Large intestine (tissue), 3 donors: ENCODE data around the gene AFF1. TPM values are rescaled to one million over a fixed set of nuclear protein-coding genes. Genes with fewer than 3 reads are reported as not detected.

Experiments used
- DNase-seq, 2 donors: peaks; one replicate each; pipeline versions ENCODE4 v3.0.0 to v3.0.0-alpha.2; 2013
- H3K27ac ChIP-seq: one replicate; pipeline ENCODE4 v1.5.1; 2013; ENCODE audit warnings: low read length
- H3K27me3 ChIP-seq: 2 replicates; pipeline ENCODE4 v1.6.1; 2013; ENCODE audit warnings: low read length; ENCODE audit not compliant: control insufficient read depth, insufficient read depth
- H3K36me3 ChIP-seq: 2 replicates; pipeline ENCODE4 v1.6.1; 2013; ENCODE audit warnings: low read length; ENCODE audit not compliant: control insufficient read depth, insufficient read depth
- H3K4me1 ChIP-seq: one replicate; pipeline ENCODE4 v1.6.1; 2013; ENCODE audit warnings: low read length; ENCODE audit not compliant: control insufficient read depth, insufficient read depth
- H3K4me3 ChIP-seq: one replicate; pipeline ENCODE4 v1.5.1; 2013; ENCODE audit warnings: low read length
- H3K9me3 ChIP-seq: one replicate; pipeline ENCODE4 v1.6.1; 2013; ENCODE audit warnings: mild to moderate bottlenecking, low read depth, low read length, moderate library complexity; ENCODE audit not compliant: control insufficient read depth
- WGBS: methylation state at CpG from one replicate; pipeline ENCODE4 v1.1.5; 2013; ENCODE audit warnings: low lambda C conversion rate; ENCODE audit not compliant: insufficient coverage; 5-methylcytosine and 5-hydroxymethylcytosine counted together
- polyA plus RNA-seq: library from polyadenylated mRNA; unstranded; fragments of 120-200 nt; gene quantifications from one replicate; pipeline ENCODE4 v1.2.1, GENCODE V29; 2013

Gene AFF1
- polyA plus RNA-seq, 1 donor = 37.5 TPM

GRCh38 chr4:86898562-86898961, 36.2 kb upstream of the AFF1 start:
- DNase-seq = no peak
- Histone ChIP-seq H3K4me3 (no peak overlapping the region), H3K9me3 (no peaks in the 10 kb centered on the region), H3K36me3 (no peaks in the 10 kb centered on the region), H3K27me3 (no peaks in the 10 kb centered on the region), H3K27ac (no peak overlapping the region), H3K4me1 (no peaks in the 10 kb centered on the region)
- 100% methylated on average over 1 of the region's 4 CpGs for WGBS

- WGBS = no CpG with 5 or more reads among the region's 3 CpGs
Observed at GRCh38 chr4:86901864-86902263, 32.9 kb upstream of the AFF1 start.

GRCh38 chr4:86908251-86908657, 26.6 kb upstream of the AFF1 start:
- peak in 1 of 2 donors; percentile 26 for DNase-seq
- Histone ChIP-seq H3K4me3 (no peak overlapping the region), H3K27ac (no peak overlapping the region), H3K27me3 (no peaks in the 10 kb centered on the region), H3K9me3 (no peaks in the 10 kb centered on the region), H3K36me3 (no peaks in the 10 kb centered on the region), H3K4me1 (peaks cover 5% of the 10 kb centered on the region)
- WGBS = no CpG with 5 or more reads among the region's 2 CpGs

More at GRCh38 chr4:86901864-86902263, 32.9 kb upstream of the AFF1 start:
- no peaks in the 10 kb centered on the region for H3K27me3 ChIP-seq
- no peaks in the 10 kb centered on the region for H3K9me3 ChIP-seq
- no peak overlapping the region for H3K27ac ChIP-seq
- no peak overlapping the region for H3K4me3 ChIP-seq
- H3K36me3 ChIP-seq = no peaks in the 10 kb centered on the region
- no peaks in the 10 kb centered on the region for H3K4me1 ChIP-seq
- DNase-seq = no peak

- Histone ChIP-seq H3K27ac (no peak overlapping the region), H3K4me3 (no peak overlapping the region), H3K4me1 (peaks cover 5% of the 10 kb centered on the region), H3K27me3 (no peaks in the 10 kb centered on the region), H3K36me3 (no peaks in the 10 kb centered on the region), H3K9me3 (no peaks in the 10 kb centered on the region)
- no peak for DNase-seq
- 100% methylated on average over 1 of the region's 8 CpGs for WGBS
Observed at GRCh38 chr4:86909546-86910295, 25.1 kb upstream of the AFF1 start.

GRCh38 chr4:86910369-86910768, 24.4 kb upstream of the AFF1 start:
- 81% methylated on average over 2 of the region's 5 CpGs for WGBS
- no peak for DNase-seq

GRCh38 chr4:86910820-86911684, 23.8 kb upstream of the AFF1 start:
- no peak overlapping the region for H3K27ac ChIP-seq
- H3K9me3 ChIP-seq = no peaks in the 10 kb centered on the region
- H3K27me3 ChIP-seq = no peaks in the 10 kb centered on the region
- H3K36me3 ChIP-seq = no peaks in the 10 kb centered on the region
- H3K4me3 ChIP-seq = no peak overlapping the region
- peaks cover 5% of the 10 kb centered on the region for H3K4me1 ChIP-seq
- WGBS = no CpG with 5 or more reads among the region's 7 CpGs
- DNase-seq = no peak

More at GRCh38 chr4:86910369-86910768, 24.4 kb upstream of the AFF1 start:
- H3K27ac ChIP-seq = no peak overlapping the region
- no peaks in the 10 kb centered on the region for H3K36me3 ChIP-seq
- H3K4me1 ChIP-seq = peaks cover 5% of the 10 kb centered on the region
- no peaks in the 10 kb centered on the region for H3K27me3 ChIP-seq
- H3K4me3 ChIP-seq = no peak overlapping the region
- no peaks in the 10 kb centered on the region for H3K9me3 ChIP-seq

- WGBS = no CpG with 5 or more reads among the region's 1 CpG
- H3K27me3 ChIP-seq = no peaks in the 10 kb centered on the region
- H3K4me3 ChIP-seq = no peak overlapping the region
- peaks cover 4% of the 10 kb centered on the region for H3K9me3 ChIP-seq
- H3K27ac ChIP-seq = no peak overlapping the region
- DNase-seq = no peak
- peaks cover 4% of the 10 kb centered on the region for H3K4me1 ChIP-seq
- H3K36me3 ChIP-seq = no peaks in the 10 kb centered on the region
Observed at GRCh38 chr4:86916392-86916791, 18.4 kb upstream of the AFF1 start.

GRCh38 chr4:86917212-86918039, 17.4 kb upstream of the AFF1 start:
- Histone ChIP-seq H3K4me1 (peaks cover 4% of the 10 kb centered on the region), H3K27me3 (no peaks in the 10 kb centered on the region), H3K4me3 (no peak overlapping the region), H3K36me3 (no peaks in the 10 kb centered on the region), H3K9me3 (peaks cover 4% of the 10 kb centered on the region), H3K27ac (peak overlapping the region; percentile 80)
- 79% methylated on average over 3 of the region's 4 CpGs for WGBS
- peak; percentile 62 to 75 for DNase-seq

GRCh38 chr4:86918539-86919072, 16.2 kb upstream of the AFF1 start:
- no peaks in the 10 kb centered on the region for H3K36me3 ChIP-seq
- peaks cover 4% of the 10 kb centered on the region for H3K9me3 ChIP-seq
- no peaks in the 10 kb centered on the region for H3K27me3 ChIP-seq
- H3K27ac ChIP-seq = peak overlapping the region; percentile 80
- no CpG with 5 or more reads among the region's 3 CpGs for WGBS
- no peak overlapping the region for H3K4me3 ChIP-seq
- peak; percentile 65 to 78 for DNase-seq
- H3K4me1 ChIP-seq = peaks cover 4% of the 10 kb centered on the region
